GM06990 (cell line): ENCODE measurements around the gene MGLL.
A peak's percentile ranks its signal among the peaks of the same experiment; 100 is the strongest.

Experiments used
- DNase-seq: peaks from one replicate; pipeline ENCODE4 v3.0.0-alpha.2; 2011; ENCODE audit not compliant: insufficient read length; ENCODE audit errors: extremely low read depth
- H3K27me3 ChIP-seq: replicated peaks from 2 replicates; pipeline ENCODE4 v1.6.0; 2011; ENCODE audit warnings: low read length; ENCODE audit not compliant: control insufficient read depth, insufficient read depth
- H3K36me3 ChIP-seq: 2 replicates; pipeline ENCODE4 v1.5.1; 2011; ENCODE audit warnings: low read length; ENCODE audit not compliant: control insufficient read depth, insufficient read depth
- H3K4me3 ChIP-seq: replicated peaks from 2 replicates; pipeline ENCODE4 v1.5.1; 2011; ENCODE audit warnings: low read depth, mild to moderate bottlenecking, control low read depth, low read length
- TF ChIP-seq, protein P1 (sequence below): IDR thresholded peaks from 2 replicates; pipeline ENCODE4 v1.5.1; 2011; ENCODE audit warnings: low read length, control low read depth, mild to moderate bottlenecking, inconsistent platforms; ENCODE audit not compliant: insufficient read depth, poor library complexity, severe bottlenecking

MGLL gene

DNA sequence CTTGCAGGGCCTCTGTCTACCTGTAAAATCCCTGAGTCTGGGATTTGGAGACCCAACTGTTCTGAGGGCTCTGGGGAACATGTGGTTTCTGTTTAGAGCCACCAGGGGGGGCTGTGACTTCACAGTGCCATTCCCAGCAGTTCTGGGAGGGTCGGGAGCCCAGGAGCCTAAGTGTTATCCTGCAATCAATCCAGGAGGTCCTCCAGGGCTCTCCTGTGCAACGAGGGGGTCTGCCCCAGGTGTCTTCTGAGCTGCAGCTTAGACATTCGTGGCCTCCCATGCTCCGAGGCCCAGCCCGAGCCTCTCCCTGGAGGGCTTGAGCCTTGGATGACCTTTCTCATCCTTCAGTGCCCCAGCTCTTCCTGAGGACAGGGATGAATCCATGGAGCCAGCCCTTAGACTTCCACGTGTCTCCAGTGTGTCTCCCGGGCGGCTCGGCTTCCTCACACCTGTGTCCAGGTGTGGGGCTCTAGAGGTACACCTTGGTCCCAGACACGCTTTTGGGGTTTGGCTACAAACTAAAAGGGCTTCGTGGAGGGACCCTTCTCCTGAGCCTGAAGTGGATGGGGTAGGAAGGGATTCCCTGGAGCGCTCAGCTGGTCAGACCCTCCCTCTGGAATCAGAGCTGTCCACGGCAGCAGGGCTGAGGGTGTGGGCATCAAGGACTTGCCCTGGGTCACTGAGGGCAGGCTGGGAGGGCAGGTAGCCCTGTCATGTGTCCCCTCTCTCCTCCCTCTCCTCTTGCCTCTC, 169.9 kb downstream of the MGLL start:
- Histone ChIP-seq H3K36me3 (no peaks in the 10 kb centered on the region), H3K4me3 (no peak overlapping the region), H3K27me3 (no peaks in the 10 kb centered on the region)
- TF ChIP-seq, protein P1, sequence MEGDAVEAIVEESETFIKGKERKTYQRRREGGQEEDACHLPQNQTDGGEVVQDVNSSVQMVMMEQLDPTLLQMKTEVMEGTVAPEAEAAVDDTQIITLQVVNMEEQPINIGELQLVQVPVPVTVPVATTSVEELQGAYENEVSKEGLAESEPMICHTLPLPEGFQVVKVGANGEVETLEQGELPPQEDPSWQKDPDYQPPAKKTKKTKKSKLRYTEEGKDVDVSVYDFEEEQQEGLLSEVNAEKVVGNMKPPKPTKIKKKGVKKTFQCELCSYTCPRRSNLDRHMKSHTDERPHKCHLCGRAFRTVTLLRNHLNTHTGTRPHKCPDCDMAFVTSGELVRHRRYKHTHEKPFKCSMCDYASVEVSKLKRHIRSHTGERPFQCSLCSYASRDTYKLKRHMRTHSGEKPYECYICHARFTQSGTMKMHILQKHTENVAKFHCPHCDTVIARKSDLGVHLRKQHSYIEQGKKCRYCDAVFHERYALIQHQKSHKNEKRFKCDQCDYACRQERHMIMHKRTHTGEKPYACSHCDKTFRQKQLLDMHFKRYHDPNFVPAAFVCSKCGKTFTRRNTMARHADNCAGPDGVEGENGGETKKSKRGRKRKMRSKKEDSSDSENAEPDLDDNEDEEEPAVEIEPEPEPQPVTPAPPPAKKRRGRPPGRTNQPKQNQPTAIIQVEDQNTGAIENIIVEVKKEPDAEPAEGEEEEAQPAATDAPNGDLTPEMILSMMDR = peak; percentile 81
- DNase-seq = no peak

DNA sequence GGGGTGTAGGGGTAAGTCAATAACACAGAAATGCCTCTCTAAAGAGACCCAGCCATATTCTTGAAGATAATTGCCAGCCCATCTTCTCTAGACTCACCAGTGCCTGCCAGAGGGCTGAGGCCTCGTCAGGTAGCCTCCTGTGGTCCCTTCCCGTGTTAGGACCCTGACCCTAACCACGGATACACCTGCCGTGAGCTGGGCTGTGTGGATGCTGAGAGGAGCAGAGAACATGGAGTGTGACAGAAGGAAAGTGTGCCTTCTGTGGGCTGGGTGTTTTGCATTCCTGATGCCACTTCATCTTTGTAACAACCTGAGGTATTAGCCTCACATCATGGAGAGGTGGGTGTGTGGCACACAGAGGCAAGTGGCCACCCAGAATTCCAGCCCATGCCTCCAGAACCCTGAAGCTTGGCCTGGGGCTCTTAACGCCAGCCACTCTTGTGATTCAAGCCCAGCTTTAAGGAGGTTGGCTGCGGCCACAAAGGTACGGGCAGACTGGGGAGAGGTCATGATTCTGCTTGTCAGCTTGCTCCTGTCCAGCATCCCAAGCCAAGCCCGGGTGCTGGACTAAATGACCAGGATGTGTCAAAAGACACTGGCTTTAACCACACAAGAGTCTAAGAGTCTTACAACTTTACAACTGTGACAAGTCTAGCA, 170.7 kb downstream of the MGLL start:
- no peak for DNase-seq
- no peaks in the 10 kb centered on the region for H3K36me3 ChIP-seq
- no peaks in the 10 kb centered on the region for H3K27me3 ChIP-seq
- H3K4me3 ChIP-seq = no peak overlapping the region
- TF ChIP-seq, protein P1 = no peak

DNA sequence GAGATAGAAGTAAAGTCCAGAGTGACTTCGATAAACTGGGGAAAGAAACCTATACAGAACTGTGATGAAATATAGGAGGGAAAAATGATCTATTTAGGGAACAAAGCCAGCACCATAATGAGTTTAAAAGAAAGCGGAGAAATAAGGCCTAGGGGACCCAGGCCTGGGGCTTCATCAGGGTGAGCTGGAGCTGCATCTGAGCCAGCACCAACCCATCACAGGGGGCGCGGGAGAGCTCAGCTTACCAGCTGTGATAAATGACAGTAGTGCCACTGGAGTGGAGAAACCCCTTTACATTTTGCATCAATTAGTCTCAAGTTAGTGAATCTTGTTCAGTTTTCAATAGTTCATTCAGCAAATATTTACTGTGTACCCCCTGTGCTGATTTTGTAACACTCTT, 172.1 kb downstream of the MGLL start:
- TF ChIP-seq, protein P1 = no peak
- DNase-seq = no peak
- H3K4me3 ChIP-seq = no peak overlapping the region
- no peaks in the 10 kb centered on the region for H3K36me3 ChIP-seq
- no peaks in the 10 kb centered on the region for H3K27me3 ChIP-seq

DNA sequence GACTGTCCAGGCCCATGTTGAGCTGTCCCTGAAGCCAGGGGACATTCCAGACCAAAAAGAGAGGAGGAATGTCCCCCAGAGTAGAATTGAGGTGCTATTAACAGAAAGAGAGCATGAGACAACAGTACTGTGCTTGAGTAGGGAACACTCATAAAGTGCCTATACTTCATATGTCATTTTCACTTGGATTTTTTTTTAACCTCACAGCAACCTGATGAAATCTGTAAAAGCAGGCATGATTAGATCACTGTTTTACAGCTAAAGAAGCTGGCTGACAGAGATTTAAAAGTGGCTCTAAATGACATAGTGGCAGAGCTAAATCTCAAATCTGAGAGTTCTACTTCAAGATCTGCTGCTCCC, 174.5 kb downstream of the MGLL start:
- TF ChIP-seq, protein P1 = no peak
- DNase-seq = no peak
- no peaks in the 10 kb centered on the region for H3K36me3 ChIP-seq
- H3K27me3 ChIP-seq = no peaks in the 10 kb centered on the region
- no peak overlapping the region for H3K4me3 ChIP-seq

DNA sequence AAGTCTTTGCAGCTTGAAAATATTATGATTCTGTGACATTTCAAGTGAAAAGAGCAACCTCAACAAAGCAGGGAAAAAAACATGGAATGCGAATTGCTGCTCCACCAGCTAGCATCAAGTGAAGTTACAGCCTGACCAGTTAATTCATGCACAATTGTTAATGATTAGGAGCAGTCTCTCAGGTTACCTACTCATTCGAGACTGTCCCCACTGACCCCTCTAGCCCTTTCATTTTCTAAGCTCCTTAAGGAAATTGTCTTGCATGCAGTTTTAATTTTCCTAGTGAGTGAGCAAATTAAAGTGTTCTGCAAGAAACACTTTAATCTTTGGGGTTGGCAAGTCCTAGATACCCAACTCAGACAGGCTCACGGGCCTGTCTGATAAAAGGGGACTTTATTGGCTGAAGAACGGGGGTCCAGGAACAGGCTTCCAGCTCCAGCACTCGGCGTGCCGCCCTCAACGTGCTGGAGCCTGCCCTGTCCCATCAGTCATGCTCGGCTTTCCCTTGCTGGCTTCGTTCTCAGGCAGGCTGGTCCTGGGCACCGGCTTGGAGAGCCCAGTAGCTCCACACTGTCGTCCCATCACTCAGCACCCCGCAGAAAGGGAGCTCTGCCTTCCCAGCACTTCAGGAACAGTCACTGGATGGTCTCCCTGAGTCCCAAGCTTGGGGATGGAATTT, 175.0 kb downstream of the MGLL start:
- H3K36me3 ChIP-seq = no peaks in the 10 kb centered on the region
- H3K27me3 ChIP-seq = no peaks in the 10 kb centered on the region
- no peak overlapping the region for H3K4me3 ChIP-seq
- TF ChIP-seq, protein P1 = no peak
- DNase-seq = no peak
